Muscle of back (tissue), 11 donors: ENCODE results near the gene LSAMP. TPM values are rescaled to one million over a fixed set of nuclear protein-coding genes. Genes with fewer than 3 reads are reported as not detected.
A peak's percentile ranks its signal among the peaks of the same experiment; 100 is the strongest.

Experiments used
- DNase-seq, 3 donors: peaks; one replicate each; pipeline versions ENCODE4 v3.0.0 to v3.0.0-alpha.2; 2013
- polyA plus RNA-seq, 10 donors: library from polyadenylated mRNA; unstranded; fragments of 120-200 nt; gene quantifications; one replicate each; pipeline ENCODE4 v1.2.1, GENCODE V29; 2013; ENCODE audit not compliant: insufficient read length in 10 of 10

The LSAMP gene
- polyA plus RNA-seq, 10 donors: 6.6 to 18.1 (median 10.3) TPM

DNA sequence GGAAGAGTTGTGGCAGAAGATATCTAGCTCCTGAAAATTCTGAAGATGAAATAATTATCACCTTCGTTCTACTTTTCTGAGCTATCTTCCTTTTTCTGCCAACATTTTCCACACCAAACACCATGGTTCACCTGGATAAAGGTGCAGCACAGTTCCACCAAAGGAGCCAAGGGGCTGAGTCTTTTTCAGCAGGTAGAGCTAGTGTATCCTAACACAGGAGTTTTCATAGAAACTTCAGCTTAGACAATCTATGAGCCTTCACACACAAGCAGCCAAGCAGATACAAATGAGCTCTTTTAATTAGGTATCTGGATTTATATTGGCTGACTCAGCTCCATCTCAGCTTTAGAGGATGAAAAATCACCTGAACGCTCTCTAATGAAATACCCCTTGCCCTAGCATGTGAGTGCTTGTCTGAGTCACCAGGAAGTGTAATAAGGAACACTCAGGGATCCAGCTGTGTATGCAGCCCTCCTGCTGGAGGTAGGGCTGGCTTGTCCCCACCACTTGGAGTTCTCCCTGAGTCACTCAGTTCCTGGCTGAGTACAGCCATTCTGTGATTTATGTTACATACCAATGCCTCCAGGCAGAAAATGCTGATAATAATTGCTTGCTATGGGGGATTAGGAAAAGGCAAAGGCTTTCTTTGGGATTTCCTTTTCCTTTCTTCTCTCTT, 385.7 kb downstream of the LSAMP start:
- DNase-seq: peak in 1 of 3 donors; percentile 82

DNA sequence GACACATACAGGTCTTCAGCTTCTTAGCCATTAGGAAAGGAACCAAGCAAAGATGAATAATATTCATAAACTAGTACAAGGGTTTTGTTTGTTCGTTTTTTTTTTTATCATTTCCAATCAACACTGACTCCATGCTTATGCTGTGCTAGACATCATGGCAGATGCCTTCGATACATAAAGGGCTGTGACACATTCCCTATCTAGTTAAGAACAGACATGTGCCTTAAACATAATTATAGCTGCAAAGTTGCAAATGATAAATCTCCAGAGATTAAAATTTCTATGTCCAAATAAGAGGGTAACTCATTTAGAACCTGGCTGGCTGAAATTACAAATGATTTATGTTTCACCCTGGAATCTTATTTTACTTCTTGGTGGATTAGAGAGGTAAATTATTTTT, 386.4 kb downstream of the LSAMP start:
- DNase-seq: no peak

DNA sequence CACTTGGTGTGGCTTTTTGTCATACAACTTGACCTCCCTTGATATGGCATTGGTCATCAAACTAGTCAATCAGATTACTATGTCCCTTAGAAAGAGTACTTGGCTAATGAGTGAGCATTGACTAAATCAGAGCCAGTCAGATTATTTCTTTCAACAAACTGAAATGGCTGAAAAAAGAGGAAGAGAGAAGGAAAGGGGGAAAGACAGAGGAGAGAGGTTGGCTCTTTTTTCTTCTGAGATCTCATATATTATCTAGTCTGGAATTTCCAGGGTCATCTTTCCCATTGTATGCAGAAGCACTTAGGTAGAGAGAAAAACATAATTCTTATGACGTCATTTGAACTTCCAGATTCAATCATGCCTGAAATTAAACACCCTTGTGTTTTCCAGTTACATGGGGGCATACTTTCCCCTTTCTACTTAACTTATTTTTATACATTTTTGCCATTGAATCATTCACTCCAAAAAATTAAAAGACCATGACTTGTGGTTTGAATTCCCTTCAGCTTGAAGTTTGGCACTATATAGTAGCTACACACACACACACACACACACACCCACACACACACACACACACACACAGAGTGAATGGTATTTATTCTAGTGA, 387.8 kb downstream of the LSAMP start:
- no peak for DNase-seq

DNA sequence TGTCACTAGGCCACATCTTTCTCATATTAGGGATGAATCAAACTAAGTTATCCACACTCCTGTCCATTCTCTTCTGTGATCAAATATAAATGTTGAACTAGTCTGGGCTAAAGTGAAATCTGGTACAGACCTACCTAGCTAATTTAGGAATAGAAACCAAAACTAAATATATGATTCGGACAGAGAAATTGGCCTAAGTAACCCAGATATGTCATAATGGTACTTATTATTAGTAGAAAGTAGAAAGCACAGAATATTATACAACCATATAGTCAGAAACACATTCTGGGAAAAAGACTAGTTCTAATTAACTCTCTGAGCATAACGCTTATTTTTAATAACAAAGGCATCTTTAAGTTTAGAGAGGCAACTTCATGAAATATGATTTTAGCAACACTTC, 389.0 kb downstream of the LSAMP start:
- no peak for DNase-seq

DNA sequence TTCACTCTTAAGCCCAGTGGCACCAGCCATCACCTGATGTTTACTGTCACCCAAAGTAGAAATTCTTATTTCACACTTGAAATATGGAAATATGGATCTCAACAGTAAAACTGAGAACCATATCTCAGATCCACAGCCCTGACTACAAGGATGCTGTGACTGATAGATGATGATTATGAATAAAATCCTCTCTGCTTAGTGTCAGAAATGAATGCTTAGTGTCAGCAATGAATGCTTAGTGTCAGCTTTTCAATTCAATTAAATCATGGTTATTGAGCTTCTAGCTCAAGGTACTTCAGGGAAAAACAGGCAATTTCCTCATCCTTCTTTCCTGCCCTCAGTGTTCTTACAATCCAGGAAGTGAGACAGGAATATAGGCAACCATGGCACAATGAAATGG, 392.3 kb downstream of the LSAMP start:
- no peak for DNase-seq

DNA sequence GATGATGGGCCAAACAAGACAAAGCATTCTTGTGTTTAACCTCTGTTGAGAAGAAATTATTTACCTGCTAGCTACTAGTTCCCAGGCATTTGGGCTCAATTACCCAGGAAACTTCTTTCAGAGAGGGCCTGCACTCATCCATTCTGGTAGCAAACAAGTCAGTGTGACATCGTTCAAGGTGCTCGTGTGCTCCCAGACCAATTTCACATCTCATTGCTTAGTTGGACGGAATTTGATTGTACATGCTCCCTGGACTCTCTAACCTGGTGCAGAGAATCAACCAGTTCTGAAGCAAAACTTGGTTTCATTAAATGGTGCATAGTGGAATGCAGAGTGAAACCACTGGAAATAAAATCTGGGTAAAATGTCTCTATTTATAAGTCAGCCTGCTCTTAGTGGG, 392.7 kb downstream of the LSAMP start:
- no peak for DNase-seq

DNA sequence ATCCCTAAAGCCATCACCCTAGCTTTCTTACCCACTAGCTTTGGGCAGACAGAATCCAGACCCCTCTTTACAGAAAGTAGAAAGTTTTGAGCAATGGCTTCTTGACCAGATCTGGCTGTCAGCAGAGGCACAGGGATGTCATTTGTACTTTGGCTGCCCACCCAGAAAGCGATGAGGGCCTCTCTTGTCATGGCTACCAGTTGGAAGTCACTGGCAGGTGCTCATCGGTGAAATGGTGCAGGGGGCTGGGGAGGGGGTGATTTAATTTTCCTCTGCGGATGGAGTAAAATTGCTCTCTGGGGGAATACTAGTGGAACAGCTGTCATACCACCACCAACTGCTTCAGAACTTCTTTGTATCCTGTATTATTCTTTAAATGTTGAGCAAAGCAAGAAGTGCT, 393.7 kb downstream of the LSAMP start:
- DNase-seq: no peak

DNA sequence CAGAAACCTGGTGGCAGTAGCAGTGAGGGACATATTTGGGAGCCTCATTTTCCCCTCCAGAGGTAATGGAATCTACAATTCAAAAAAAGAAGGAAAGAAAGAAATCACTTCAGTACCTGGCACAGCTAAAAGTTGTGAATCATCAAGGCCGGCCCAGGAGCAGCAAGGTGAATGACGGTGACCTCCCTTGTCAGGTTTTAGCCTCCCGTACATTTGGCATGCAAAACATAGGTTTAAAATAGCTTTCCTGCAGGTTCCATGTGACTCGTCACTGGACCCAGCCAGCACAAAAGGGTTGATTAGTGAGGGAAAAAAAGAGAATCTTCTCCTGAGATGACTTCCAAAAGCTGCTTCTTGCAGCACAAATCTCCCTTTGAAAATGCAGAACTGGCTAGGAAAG, 394.2 kb downstream of the LSAMP start:
- DNase-seq: no peak

DNA sequence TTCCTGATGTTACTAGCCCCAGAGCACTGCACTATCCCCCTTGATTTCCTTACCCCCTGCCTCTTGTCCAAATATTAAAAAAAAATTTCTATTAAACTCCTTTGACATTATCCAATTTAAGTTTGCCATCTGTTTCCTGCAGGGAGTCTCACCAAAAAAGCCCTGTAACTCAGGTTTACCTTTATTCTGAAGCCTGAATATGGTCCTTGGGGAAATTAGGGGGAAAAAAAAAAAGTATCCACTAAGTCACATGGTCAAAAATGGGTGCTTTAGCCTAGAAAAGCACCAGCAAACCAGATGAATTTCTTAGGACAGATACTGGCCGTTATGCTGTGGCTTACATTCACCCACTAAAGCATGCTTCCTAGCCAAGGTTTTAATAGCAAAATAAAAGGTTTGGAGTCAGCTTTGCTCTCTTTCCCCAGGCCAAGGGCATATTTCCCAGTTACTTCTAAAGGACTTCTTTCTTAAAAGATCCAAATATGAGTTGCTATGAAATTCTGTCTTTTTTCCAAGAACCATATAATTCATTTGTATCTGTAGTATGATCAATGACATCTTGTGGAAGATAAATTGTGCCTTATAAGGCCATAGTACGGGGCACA, 394.9 kb downstream of the LSAMP start:
- DNase-seq: peak in 2 of 3 donors; percentile 49 to 59

DNA sequence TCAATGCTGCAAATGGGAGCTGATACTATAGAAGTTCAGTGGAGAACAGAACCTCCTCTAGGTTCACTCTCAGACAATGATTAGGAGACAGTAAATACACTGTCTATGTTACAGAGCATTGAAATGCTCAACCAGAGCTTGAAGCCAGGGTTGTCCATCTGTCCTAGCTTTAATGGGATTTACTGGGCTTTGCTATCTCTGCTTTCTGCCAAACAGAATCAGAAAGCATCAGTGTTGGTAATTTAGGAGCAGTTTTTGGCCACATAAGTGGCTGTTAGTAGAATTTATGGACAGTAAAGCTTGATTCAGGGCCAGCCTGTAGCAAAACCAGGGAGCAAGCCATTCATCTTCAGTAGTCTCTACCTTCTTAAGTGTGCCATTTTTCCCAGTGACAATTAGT, 396.3 kb downstream of the LSAMP start:
- peak in 1 of 3 donors; percentile 6 for DNase-seq

DNA sequence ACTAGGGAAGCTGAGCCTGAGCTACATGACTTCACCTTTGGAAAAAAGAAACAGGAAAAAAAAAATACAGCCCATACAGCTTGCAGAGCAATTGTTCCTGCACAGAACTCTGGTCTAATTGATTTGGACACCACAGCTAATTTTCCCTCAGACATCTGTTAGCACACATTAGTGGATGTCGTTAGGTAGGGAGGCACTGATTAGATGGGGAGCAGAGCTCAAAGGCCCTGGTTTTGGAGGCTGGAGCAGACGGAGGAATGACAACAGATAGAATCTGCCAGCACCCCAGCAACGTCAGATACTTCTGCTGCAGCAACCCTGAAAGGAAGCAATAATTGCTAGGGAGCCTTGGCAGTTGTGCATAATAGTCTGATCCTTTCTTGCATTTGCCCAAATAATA, 398.9 kb downstream of the LSAMP start:
- DNase-seq: no peak

DNA sequence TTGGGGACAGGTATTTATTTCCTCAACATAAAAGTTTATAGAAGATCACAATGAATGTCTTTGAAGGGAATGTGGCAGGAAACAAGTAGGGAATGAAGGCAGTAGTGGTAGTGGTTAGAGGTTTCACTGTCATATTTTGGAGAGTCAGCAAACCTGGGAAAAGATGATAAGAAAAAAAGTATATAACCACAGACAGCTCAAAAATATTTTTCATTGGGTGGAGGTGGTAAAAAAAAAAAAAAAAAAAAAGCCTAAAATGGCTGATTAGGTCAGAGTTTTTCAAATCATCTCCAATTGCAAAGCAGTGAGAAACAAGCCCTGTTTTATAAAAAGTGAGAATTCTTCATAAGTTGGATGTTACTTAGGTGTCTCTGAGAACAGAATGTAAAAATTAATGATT, 400.0 kb downstream of the LSAMP start:
- DNase-seq: no peak

DNA sequence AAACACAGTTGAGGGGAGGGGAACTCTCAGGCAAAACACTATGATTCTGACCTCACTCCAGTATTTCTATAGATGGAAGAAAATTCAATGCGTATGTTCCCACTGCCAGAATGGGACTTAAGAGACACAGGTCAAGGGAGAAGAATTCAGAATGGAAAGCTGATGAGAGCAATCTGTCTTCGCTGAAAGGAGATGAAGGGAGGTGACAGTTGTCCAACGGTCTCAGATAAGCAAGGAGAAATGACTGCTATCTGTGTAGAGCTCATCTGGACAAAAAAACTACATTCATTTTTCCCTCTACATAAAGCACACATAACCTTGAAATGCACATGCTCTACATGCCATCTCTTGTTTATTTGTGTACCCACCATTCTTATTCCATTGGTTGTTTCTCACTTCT, 405.1 kb downstream of the LSAMP start:
- DNase-seq: no peak

DNA sequence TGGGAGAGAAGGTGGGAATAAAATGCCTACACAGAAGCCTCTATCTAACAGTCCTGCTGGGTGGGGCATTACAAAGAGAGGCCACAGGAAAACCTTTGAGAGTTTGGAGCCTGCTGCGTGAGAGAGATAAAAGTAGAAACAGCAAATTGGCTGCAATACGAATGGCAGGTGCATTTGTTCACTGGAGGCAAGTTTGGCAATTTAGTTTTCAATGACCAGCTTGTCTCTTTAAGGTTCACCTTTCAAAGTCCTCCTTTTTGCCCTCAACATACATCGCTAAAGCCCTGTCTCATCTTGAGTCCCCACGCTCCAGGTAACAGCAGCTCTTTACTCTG, 405.7 kb downstream of the LSAMP start:
- no peak for DNase-seq

DNA sequence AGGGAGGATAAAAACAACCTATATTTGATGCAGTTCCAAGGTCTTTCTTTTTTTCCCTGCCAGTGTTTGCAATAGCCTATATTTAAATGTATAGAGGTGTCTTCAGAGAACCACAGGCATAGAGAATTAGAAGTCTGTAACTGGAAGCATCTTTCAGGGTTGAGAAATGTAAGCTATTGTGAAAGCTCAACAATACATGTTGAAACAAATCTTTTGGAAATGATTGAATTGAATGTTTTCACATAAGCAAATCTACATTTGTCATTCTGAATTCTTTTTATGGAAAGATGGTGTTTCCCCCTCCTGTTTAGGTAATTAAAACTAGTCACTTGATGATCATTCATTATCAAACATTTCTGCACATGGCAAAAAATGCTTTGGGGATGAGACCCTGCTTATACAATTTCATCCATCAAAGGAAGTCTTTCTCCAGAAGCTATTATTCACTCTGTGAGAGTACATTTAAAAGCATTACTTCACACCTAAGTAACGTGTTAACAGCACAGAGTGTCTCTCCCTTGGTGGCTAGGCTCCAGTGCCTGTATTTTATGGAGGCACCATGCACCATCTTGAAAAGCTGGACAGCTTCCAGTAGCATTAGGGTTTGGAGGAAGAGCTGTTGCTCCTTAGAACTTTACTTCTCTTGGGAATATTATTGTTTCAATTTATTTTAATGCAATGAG, 406.2 kb downstream of the LSAMP start:
- no peak for DNase-seq

DNA sequence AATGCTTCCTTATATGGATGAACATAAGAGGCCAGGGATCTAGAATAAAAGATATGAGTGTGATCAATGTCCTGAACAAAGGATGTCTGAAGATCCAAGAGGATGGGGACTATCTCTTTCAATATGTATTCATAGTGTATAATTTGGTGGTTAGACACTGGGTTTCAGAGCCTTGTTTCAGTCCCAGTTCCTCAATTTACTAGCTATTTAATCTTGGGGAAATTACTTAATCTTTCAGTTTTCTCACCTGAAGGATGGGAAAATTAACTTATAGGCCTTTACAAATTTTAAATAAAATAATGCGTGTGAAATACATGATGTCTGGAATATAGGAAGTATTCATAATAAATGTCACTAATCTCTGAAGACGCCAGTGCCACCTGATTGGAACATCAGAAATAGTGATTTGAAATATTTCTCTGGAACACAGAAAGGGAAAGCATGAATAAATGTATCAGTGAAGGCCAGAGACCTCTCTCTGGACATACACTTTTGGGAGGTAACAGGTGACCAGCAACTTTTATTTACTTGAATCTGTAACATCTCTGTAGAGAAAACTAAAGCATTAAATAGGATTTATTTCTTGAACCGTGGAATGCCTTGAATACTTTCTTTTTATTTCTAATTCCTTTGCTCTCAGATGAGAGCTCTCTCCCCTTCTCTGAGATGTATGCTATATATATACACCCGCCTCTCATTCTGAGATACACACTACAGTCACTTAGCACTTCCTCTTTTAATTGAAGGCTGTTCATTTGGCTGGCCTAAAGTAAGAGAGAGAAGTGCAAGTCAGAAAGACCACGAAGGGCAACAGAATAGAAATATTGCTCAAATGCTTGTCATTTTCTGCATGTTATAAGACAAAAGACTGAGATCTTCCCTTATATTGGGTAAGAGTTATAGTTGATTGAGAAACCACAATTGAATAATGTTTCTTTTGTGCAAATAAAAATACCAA, 407.1 kb downstream of the LSAMP start:
- DNase-seq: no peak

DNA sequence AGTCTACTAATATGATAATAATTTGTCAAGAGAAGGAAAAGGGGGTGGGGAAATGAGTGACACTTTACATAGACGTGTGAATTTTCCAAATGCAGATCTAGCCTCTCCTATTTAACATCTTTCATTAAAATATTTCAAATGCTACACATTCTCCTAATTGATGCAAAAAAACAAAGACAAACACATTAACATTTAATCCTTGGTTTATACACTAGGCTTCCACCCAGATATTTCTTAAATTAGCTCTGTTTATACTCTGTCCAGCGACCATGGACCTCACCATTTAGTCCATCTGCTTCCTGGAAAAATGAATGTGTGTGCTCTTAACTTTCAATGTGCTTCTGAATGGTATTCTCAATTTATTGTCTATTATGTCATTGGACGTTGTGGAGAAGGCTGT, 409.9 kb downstream of the LSAMP start:
- DNase-seq: no peak

DNA sequence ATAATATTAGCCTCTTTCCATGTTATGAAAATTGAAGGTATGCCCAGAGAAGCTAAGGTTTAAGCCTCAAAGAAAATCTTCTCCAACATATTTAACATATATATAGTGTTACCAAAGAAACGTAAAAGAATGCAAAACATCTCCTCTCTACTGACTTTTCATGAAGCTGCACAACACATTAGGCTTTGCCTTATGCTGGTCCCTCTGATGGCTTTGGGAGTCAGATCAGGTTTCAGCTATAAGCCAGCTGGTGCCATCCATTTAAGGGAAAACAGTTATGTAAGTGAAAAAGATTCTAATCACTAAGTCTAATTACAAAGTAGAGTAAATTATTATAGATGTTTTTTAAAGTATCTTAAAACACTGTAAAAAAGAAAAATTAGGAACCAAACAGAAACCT, 410.5 kb downstream of the LSAMP start:
- peak in 1 of 3 donors; percentile 44 for DNase-seq

DNA sequence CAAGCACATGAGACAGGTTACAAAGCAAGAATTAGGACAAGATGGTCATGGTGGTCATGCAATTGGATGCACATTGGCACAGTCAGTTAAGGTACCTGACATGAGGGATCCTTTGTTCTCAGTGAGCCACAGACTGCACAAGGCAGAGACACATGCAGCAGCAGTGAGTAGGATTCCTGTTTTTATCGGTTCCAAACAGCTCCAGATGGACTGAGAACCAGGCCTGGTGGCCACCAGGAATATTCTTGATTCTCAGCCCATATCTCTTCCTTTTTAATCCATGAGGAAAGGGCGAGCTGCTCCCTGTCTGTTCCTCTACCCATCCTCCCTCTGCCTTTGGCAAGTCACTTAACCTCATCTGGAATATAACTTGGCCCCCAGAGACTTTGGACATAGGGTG, 411.2 kb downstream of the LSAMP start:
- no peak for DNase-seq

DNA sequence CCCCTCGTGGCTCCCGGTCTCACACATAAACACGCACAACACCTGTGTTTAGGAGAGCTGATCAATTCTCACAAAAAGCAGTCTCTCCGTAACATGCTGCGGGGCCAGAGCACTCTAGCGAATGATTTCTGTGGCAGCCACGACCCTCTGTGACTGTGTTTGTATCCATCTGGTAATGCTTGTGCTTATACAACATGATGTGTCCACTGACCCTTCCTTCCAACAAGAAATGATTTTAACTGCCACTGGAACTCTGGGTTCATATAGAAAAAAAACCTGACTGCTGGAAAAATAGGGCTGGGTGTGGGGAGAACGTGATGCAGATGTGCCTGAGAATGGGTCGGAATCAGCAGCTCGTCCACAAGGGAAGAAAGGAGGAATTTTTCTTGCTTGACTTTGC, 411.8 kb downstream of the LSAMP start:
- DNase-seq: no peak

DNA sequence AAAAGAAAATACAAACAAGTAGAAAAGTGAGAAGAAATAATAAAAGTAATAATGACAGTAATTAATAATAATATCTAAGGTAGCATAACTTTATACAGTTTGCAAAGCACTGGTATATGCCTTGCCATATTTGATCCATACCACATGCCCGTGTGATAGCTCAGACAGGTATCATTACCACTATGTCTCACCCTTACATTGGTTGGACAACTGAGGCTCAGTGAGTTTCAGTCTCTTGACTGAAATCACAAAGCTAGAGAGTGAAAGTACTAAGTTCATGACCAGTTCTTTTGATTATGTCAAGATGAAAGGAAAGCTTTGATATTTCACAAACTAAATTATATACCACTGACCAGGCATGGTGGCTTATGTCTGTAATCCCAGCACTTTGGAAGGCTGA, 413.1 kb downstream of the LSAMP start:
- no peak for DNase-seq
